Natural killer cell (primary cell): ENCODE data around the gene OBSCN. TPM values are rescaled to one million over a fixed set of nuclear protein-coding genes. Genes with fewer than 3 reads are reported as not detected.

Experiments
- ATAC-seq, 3 donors: fragments of 150-1000 bp in 2 of 3; fragments of 200-7000 bp in 1 of 3; cut with Tn5 transposase; 1 replicate in 1 of 3; 2 replicates in 2 of 3; pipeline ENCODE4 v1.10.0; 2021; ENCODE audit warnings: mild to moderate bottlenecking in 2 of 3, moderate library complexity in 2 of 3
- DNase-seq, 2 donors: peaks; one replicate each; pipeline versions ENCODE4 v3.0.0 to v3.0.0-alpha.2; 2013 to 2021; ENCODE audit warnings: mixed read lengths in 1 of 2
- H3K27ac ChIP-seq: one replicate; pipeline ENCODE4 v1.5.1; 2013; ENCODE audit warnings: mild to moderate bottlenecking, low read length
- H3K27me3 ChIP-seq: one replicate; pipeline ENCODE4 v1.6.1; 2013; ENCODE audit warnings: low read length; ENCODE audit not compliant: control insufficient read depth, insufficient read depth
- H3K36me3 ChIP-seq: one replicate; pipeline ENCODE4 v1.6.1; 2013; ENCODE audit warnings: low read length; ENCODE audit not compliant: control insufficient read depth, insufficient read depth
- H3K4me1 ChIP-seq: one replicate; pipeline ENCODE4 v1.6.1; 2013; ENCODE audit warnings: low read length; ENCODE audit not compliant: control insufficient read depth, insufficient read depth
- H3K4me3 ChIP-seq: one replicate; pipeline ENCODE4 v1.5.1; 2013; ENCODE audit warnings: low read length
- H3K9me3 ChIP-seq: one replicate; pipeline ENCODE4 v1.6.1; 2013; ENCODE audit warnings: low read length; ENCODE audit not compliant: control insufficient read depth, insufficient read depth
- H3K27ac Mint-ChIP-seq, 2 donors: one replicate each; pipeline ENCODE4 v1.8.0; 2022; ENCODE audit warnings: mild to moderate bottlenecking in 2 of 2, mixed read lengths in 2 of 2, moderate library complexity in 1 of 2
- H3K27me3 Mint-ChIP-seq, 2 donors: one replicate each; pipeline ENCODE4 v1.8.0; 2022; ENCODE audit warnings: low read depth in 2 of 2, mixed read lengths in 2 of 2
- H3K36me3 Mint-ChIP-seq: one replicate; pipeline ENCODE4 v1.8.0; 2022; ENCODE audit warnings: mixed read lengths
- H3K4me1 Mint-ChIP-seq, 2 donors: one replicate each; pipeline ENCODE4 v1.8.0; 2022; ENCODE audit warnings: mixed read lengths in 2 of 2
- H3K4me3 Mint-ChIP-seq: one replicate; pipeline ENCODE4 v1.8.0; 2022; ENCODE audit warnings: mild to moderate bottlenecking, moderate library complexity, mixed read lengths
- H3K9me3 Mint-ChIP-seq, 2 donors: one replicate each; pipeline ENCODE4 v1.8.0; 2022; ENCODE audit warnings: mixed read lengths in 2 of 2
- WGBS: methylation state at CpG from one replicate; pipeline ENCODE4 v1.1.7; 2013; ENCODE audit warnings: missing lambda C conversion rate; ENCODE audit not compliant: insufficient coverage; 5-methylcytosine and 5-hydroxymethylcytosine counted together
- intact Hi-C: fragments of 100-400 bp; cut with micrococcal nuclease; formaldehyde crosslinking; loops from one replicate; pipeline ENCODE4 v1.14.2; 2022
- total RNA-seq, 4 donors: library from RNA; stranded (reverse); fragments of 120-200 nt in 1 of 4; gene quantifications; one replicate each; pipeline versions ENCODE4 v1.2.3 to v1.2.4, GENCODE V29; 2013 to 2022
- TF ChIP-seq, protein P1 (sequence below): fragments of 200-600 bp; IDR thresholded peaks from one replicate; pipeline ENCODE4 v1.8.0; 2022; ENCODE audit warnings: antibody characterized with exemption

The OBSCN gene
- total RNA-seq, 3 donors from 2014 or later (not counting 1 experiment from before 2014, with no cell fraction given), result 9.6 to 30.0 (median 14.3) TPM

DNA sequence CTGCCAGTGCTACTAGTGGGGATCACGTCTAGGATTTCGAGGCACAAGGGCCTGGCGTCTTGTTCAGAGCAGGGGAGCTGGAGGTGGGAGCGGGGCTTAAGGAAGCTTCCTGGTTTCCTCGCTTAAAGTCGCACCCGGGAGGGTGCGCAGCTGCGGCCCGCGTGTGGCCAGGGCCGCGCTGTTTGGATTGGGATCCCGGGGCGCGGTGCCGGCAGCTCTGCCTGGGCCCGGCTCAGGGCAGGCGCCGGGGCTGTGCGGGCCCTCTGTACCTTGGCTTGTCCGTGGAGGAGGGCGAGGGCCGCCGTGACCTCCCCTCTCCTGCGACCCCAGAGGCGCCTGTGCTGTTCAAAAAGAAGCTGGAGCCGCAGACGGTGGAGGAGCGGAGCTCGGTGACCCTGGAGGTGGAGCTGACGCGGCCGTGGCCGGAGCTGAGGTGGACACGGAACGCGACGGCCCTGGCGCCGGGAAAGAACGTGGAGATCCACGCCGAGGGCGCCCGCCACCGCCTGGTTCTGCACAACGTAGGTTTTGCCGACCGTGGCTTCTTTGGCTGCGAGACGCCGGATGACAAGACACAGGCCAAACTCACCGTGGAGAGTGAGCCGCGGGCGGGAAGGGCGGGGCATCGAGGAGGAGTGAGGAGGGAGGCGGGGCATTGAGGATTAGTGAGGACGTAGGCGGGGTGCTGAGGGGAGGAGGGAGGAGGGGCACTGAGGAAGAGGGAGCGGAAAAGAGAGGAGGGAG, 67.8 kb downstream of the OBSCN start:
- WGBS, result under 1% methylated on average over 63 of the region's 63 CpGs
- Mint-ChIP-seq H3K27ac (peak overlapping the region in 1 of 2 donors; percentile 73), H3K4me3 (peak overlapping the region; percentile 84), H3K4me1 (peaks cover 0 to 27% of the 10 kb centered on the region in 2 donors), H3K36me3 (no peaks in the 10 kb centered on the region), H3K9me3 (no peaks in the 10 kb centered on the region), H3K27me3 (no peaks in the 10 kb centered on the region)
- TF ChIP-seq, protein P1, sequence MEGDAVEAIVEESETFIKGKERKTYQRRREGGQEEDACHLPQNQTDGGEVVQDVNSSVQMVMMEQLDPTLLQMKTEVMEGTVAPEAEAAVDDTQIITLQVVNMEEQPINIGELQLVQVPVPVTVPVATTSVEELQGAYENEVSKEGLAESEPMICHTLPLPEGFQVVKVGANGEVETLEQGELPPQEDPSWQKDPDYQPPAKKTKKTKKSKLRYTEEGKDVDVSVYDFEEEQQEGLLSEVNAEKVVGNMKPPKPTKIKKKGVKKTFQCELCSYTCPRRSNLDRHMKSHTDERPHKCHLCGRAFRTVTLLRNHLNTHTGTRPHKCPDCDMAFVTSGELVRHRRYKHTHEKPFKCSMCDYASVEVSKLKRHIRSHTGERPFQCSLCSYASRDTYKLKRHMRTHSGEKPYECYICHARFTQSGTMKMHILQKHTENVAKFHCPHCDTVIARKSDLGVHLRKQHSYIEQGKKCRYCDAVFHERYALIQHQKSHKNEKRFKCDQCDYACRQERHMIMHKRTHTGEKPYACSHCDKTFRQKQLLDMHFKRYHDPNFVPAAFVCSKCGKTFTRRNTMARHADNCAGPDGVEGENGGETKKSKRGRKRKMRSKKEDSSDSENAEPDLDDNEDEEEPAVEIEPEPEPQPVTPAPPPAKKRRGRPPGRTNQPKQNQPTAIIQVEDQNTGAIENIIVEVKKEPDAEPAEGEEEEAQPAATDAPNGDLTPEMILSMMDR, result no peak
- Histone ChIP-seq H3K9me3 (no peaks in the 10 kb centered on the region), H3K27me3 (no peaks in the 10 kb centered on the region), H3K4me3 (peak overlapping the region; percentile 64), H3K4me1 (peaks cover 16% of the 10 kb centered on the region), H3K36me3 (no peaks in the 10 kb centered on the region), H3K27ac (no peak overlapping the region)
- ATAC-seq (peak; percentile 90 to 97 (median 94)), DNase-seq (peak; percentile 53 to 94)
- intact Hi-C loops, result loop anchor here (5.0 kb wide), 1 partner anchor 143 kb away; no protein-coding TSS in a partner anchor

DNA sequence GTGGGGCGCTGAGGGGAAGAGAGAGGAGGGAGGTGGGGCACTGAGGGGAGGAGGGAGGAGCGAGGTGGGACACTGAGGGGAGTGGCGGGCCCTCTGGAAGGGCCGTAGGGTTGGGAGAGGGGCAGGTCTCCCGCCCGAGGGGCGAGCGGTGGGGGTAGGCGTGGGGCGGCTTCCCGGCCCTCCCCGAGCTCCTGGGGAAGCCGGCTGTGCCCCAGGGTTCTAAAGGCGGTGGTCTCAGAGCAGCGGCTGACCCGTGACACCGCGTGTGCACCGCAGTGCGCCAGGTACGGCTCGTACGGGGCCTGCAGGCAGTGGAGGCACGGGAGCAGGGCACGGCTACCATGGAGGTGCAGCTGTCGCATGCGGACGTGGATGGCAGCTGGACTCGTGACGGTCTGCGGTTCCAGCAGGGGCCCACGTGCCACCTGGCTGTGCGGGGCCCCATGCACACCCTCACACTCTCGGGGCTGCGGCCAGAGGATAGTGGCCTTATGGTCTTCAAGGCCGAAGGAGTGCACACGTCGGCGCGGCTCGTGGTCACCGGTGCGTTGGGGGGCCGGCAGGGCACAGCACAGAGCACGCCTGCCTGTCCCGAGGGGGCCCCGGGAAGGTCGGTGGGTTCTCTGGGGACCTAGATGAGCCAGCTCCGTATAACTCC, 68.5 kb downstream of the OBSCN start:
- no peaks in the 10 kb centered on the region for H3K36me3 Mint-ChIP-seq
- H3K4me3 ChIP-seq, result peak overlapping the region; percentile 64
- H3K4me1 Mint-ChIP-seq, result peaks cover 0 to 24% of the 10 kb centered on the region in 2 donors
- 38% methylated on average over 49 of the region's 49 CpGs for WGBS
- H3K27ac Mint-ChIP-seq, result peak overlapping the region in 1 of 2 donors; percentile 73
- ATAC-seq, result peak; percentile 1 to 23 (median 9)
- H3K9me3 Mint-ChIP-seq, result no peaks in the 10 kb centered on the region
- H3K9me3 ChIP-seq, result no peaks in the 10 kb centered on the region
- H3K36me3 ChIP-seq, result no peaks in the 10 kb centered on the region
- DNase-seq, result peak; percentile 16 to 42
- intact Hi-C loops, result loop anchor here (5.0 kb wide), 1 partner anchor 144 kb away; no protein-coding TSS in a partner anchor
- peak overlapping the region; percentile 84 for H3K4me3 Mint-ChIP-seq
- H3K27me3 Mint-ChIP-seq, result no peaks in the 10 kb centered on the region
- H3K4me1 ChIP-seq, result peaks cover 16% of the 10 kb centered on the region
- no peak overlapping the region for H3K27ac ChIP-seq
- TF ChIP-seq, protein P1, result no peak
- no peaks in the 10 kb centered on the region for H3K27me3 ChIP-seq

DNA sequence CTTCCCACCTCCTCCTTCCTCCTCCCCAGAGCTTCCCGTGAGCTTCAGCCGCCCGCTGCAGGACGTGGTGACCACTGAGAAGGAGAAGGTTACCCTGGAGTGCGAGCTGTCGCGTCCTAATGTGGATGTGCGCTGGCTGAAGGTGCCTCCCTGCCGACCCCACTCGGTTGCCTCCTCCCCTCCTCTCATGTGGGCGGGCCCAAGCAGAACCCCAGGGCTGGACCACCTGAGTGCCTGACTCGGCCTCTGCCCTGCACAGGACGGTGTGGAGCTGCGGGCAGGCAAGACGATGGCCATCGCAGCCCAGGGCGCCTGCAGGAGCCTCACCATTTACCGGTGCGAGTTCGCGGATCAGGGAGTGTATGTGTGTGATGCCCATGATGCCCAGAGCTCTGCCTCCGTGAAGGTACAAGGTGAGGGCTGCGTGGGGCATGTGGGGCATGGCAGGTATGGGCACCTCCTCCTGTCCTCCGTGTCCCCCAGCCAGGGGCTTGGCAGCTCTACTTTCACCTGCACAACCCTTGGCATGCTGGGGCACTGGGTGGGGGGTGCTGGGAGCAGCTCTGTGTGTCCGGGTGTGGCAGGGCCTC, 69.2 kb downstream of the OBSCN start:
- 90% methylated on average over 25 of the region's 25 CpGs for WGBS
- Histone ChIP-seq H3K36me3 (no peaks in the 10 kb centered on the region), H3K9me3 (no peaks in the 10 kb centered on the region), H3K27me3 (no peaks in the 10 kb centered on the region), H3K27ac (no peak overlapping the region), H3K4me1 (peaks cover 16% of the 10 kb centered on the region), H3K4me3 (no peak overlapping the region)
- intact Hi-C loops, result loop anchor here (5.0 kb wide), 1 partner anchor 145 kb away; no protein-coding TSS in a partner anchor
- Mint-ChIP-seq H3K36me3 (no peaks in the 10 kb centered on the region), H3K4me1 (peaks cover 0 to 23% of the 10 kb centered on the region in 2 donors), H3K27ac (no peak overlapping the region), H3K4me3 (peak overlapping the region; percentile 55), H3K9me3 (no peaks in the 10 kb centered on the region), H3K27me3 (no peaks in the 10 kb centered on the region)
- DNase-seq, result peak in 1 of 2 donors; percentile 14
- ATAC-seq, result no peak
- TF ChIP-seq, protein P1, result no peak
